Ishikawa (cell line): ENCODE measurements around the gene TMEM184C.

Experiments
- CEBPB ChIP-seq: IDR thresholded peaks from 2 replicates; pipeline ENCODE4 v1.6.1; 2012
- CREB1 ChIP-seq: IDR thresholded peaks from 2 replicates; pipeline ENCODE4 v1.6.1; 2012; ENCODE audit warnings: low read depth
- EGR1 ChIP-seq: IDR thresholded peaks from 2 replicates; pipeline ENCODE4 v1.6.1; 2012
- EP300 ChIP-seq: IDR thresholded peaks from 2 replicates; pipeline ENCODE4 v1.6.1; 2012; ENCODE audit warnings: borderline replicate concordance
- FOXM1 ChIP-seq: IDR thresholded peaks from 2 replicates; pipeline ENCODE4 v1.6.1; 2012; ENCODE audit warnings: low read depth, borderline replicate concordance
- MAX ChIP-seq: IDR thresholded peaks from 2 replicates; pipeline ENCODE4 v1.6.1; 2012
- NFIC ChIP-seq: IDR thresholded peaks from 2 replicates; pipeline ENCODE4 v1.6.1; 2012
- RAD21 ChIP-seq: IDR thresholded peaks from 2 replicates; pipeline ENCODE4 v1.6.1; 2012; ENCODE audit warnings: low read depth
- REST ChIP-seq: IDR thresholded peaks from 2 replicates; pipeline ENCODE4 v1.6.1; 2012; ENCODE audit warnings: low read depth, mild to moderate bottlenecking
- TAF1 ChIP-seq: IDR thresholded peaks from 2 replicates; pipeline ENCODE4 v1.6.1; 2012; ENCODE audit warnings: low read depth, mild to moderate bottlenecking
- TCF12 ChIP-seq: IDR thresholded peaks from 2 replicates; pipeline ENCODE4 v1.6.1; 2012; ENCODE audit warnings: low read depth
- TEAD4 ChIP-seq: IDR thresholded peaks from 2 replicates; pipeline ENCODE4 v1.6.1; 2012
- USF1 ChIP-seq: IDR thresholded peaks from 2 replicates; pipeline ENCODE4 v1.6.1; 2012
- YY1 ChIP-seq: IDR thresholded peaks from 2 replicates; pipeline ENCODE4 v1.6.1; 2012; ENCODE audit warnings: low read depth
- ZBTB7A ChIP-seq: IDR thresholded peaks from 2 replicates; pipeline ENCODE4 v1.6.1; 2012; ENCODE audit warnings: low read depth

Gene TMEM184C

GRCh38 chr4:147639388-147639787 is 22.2 kb downstream of the TMEM184C start:
- TF ChIP-seq EP300 (no peak), MAX (no peak), CREB1 (no peak), EGR1 (no peak), RAD21 (no peak), FOXM1 (no peak), TAF1 (no peak), USF1 (no peak), ZBTB7A (no peak)

GRCh38 chr4:147640331-147640730 is 23.1 kb downstream of the TMEM184C start:
- TF ChIP-seq USF1 = no peak
- no peak for TF ChIP-seq CEBPB
- no peak for TF ChIP-seq TAF1
- no peak for TF ChIP-seq RAD21

GRCh38 chr4:147643616-147644015 is 26.4 kb downstream of the TMEM184C start:
- TF ChIP-seq TCF12 (no peak), USF1 (no peak), NFIC (no peak), YY1 (no peak), EP300 (no peak), REST (no peak), CREB1 (no peak), FOXM1 (no peak), EGR1 (no peak), MAX (no peak), RAD21 (no peak), TEAD4 (no peak)

- TF ChIP-seq USF1 (no peak), FOXM1 (no peak), EGR1 (no peak), TEAD4 (no peak), RAD21 (no peak), CEBPB (no peak), REST (no peak), TAF1 (no peak), ZBTB7A (no peak)
Measured at GRCh38 chr4:147644471-147644870, 27.3 kb downstream of the TMEM184C start.

- TF ChIP-seq ZBTB7A (no peak), FOXM1 (no peak), TEAD4 (no peak), TAF1 (no peak), EGR1 (no peak), TCF12 (no peak), EP300 (no peak), RAD21 (no peak), NFIC (no peak), CREB1 (no peak), REST (no peak), CEBPB (no peak), USF1 (no peak), MAX (no peak), YY1 (no peak)
Measured at GRCh38 chr4:147645099-147645498, 27.9 kb downstream of the TMEM184C start.
